H1 (cell line): ENCODE results near the gene MTM1.

Experiments used
- GABPA ChIP-seq: IDR thresholded peaks from 2 replicates; pipeline ENCODE4 v1.6.1; 2011; ENCODE audit warnings: mild to moderate bottlenecking, low read length, moderate library complexity, borderline replicate concordance; ENCODE audit not compliant: insufficient read depth
- HDAC2 ChIP-seq, 2 experiments: fragments of 300-600 bp in 1 of 2; sonication (generic) in 1 of 2; IDR thresholded peaks; 2 replicates each; pipeline ENCODE4 v1.6.1; 2011 to 2012; ENCODE audit warnings: low read depth in 2 of 2, low read length in 2 of 2, mild to moderate bottlenecking in 2 of 2, moderate library complexity in 2 of 2, borderline replicate concordance in 1 of 2, inconsistent platforms in 1 of 2
- TCF12 ChIP-seq: IDR thresholded peaks from 2 replicates; pipeline ENCODE4 v1.6.1; 2011; ENCODE audit warnings: low read depth, mild to moderate bottlenecking, low read length

- TF ChIP-seq HDAC2 (IDR thresholded peaks at IDR 0.05; ENCODE audit: borderline replicate concordance in 1 of 2, low read depth in 2 of 2, low read length in 2 of 2) (no peak), GABPA (no peak), TCF12 (no peak)
These were observed 67.5 kb downstream of the MTM1 start for GRCh38 chrX:150635952-150636351.
